Ovary (tissue), 3 donors: ENCODE measurements around the gene SRPK1.

Source experiments
- CTCF ChIP-seq, 3 donors: fragments of 450-650 bp in 2 of 3; fragments of 200-600 bp in 1 of 3; IDR thresholded peaks; one replicate each; pipeline versions ENCODE4 v1.5.1 to v1.8.0; 2016 to 2022; ENCODE audit warnings: antibody characterized with exemption in 3 of 3, mild to moderate bottlenecking in 1 of 3
- POLR2A ChIP-seq: fragments of 450-650 bp; IDR thresholded peaks from one replicate; pipeline ENCODE4 v1.6.1; 2017; ENCODE audit warnings: antibody characterized with exemption, mild to moderate bottlenecking, moderate library complexity
- donor health status: DM: no; HTN: no; CAD: no.

GRCh38 chr6:35969646-35970045, 48.7 kb upstream of the SRPK1 start:
- no peak for TF ChIP-seq CTCF (IDR thresholded peaks at IDR 0.05)
- TF ChIP-seq POLR2A, result no peak
